Adrenal gland (tissue), 12 donors: ENCODE results near the gene CCDC24. TPM values are rescaled to one million over a fixed set of nuclear protein-coding genes. Genes with fewer than 3 reads are reported as not detected.

Source experiments
- DNase-seq, 7 donors: peaks; one replicate each; pipeline ENCODE4 v3.0.0-alpha.2; 2019 to 2020
- H3K27ac ChIP-seq, 5 donors: fragments of 200-600 bp; sonication (generic) in 4 of 5; 1 replicate in 3 of 5; 2 replicates in 2 of 5; pipeline versions ENCODE4 v1.5.1 to v1.8.0; 2016 to 2020; ENCODE audit warnings: mild to moderate bottlenecking in 1 of 5
- H3K27me3 ChIP-seq: fragments of 200-600 bp; 2 replicates; pipeline ENCODE4 v1.8.0; 2021
- H3K36me3 ChIP-seq, 2 donors: fragments of 200-600 bp; replicated peaks in 1 of 2; 1 replicate in 1 of 2; 2 replicates in 1 of 2; pipeline versions ENCODE4 v1.5.1 to v1.8.0; 2018 to 2022
- H3K4me1 ChIP-seq, 2 donors: fragments of 200-600 bp; replicated peaks in 1 of 2; 1 replicate in 1 of 2; 2 replicates in 1 of 2; pipeline versions ENCODE4 v1.5.1 to v1.8.0; 2018 to 2021
- H3K4me3 ChIP-seq, 4 donors: fragments of 200-600 bp; sonication (generic) in 3 of 4; one replicate each; pipeline ENCODE4 v1.5.1; 2016 to 2018
- H3K9me3 ChIP-seq, 3 donors: fragments of 200-600 bp; sonication (generic) in 1 of 3; replicated peaks in 1 of 3; 1 replicate in 2 of 3; 2 replicates in 1 of 3; pipeline versions ENCODE4 v1.5.1 to v1.8.0; 2016 to 2021
- CTCF ChIP-seq, 6 experiments: fragments of 450-650 bp in 4 of 6; fragments of 200-600 bp in 2 of 6; sonication (generic) in 1 of 6; IDR thresholded peaks; 1 replicate in 5 of 6; 2 replicates in 1 of 6; pipeline versions ENCODE4 v1.5.1 to v1.8.0; 2016 to 2021; ENCODE audit warnings: antibody characterized with exemption in 6 of 6, mild to moderate bottlenecking in 2 of 6, moderate library complexity in 1 of 6
- POLR2A ChIP-seq, 2 donors: fragments of 450-650 bp; IDR thresholded peaks; one replicate each; pipeline ENCODE4 v1.6.1; 2017; ENCODE audit warnings: antibody characterized with exemption in 2 of 2, mild to moderate bottlenecking in 2 of 2, moderate library complexity in 1 of 2
- WGBS, 4 donors: extraction: QIAGEN DNeasy Blood & Tissue Kit in 2 of 4; methylation state at CpG; one replicate each; pipeline versions ENCODE4 v1.1.5 to v1.1.7; 2013 to 2017; 5-methylcytosine and 5-hydroxymethylcytosine counted together
- intact Hi-C, 2 donors: fragments of 100-400 bp; cut with DNase I; formaldehyde crosslinking; loops; one replicate each; pipeline versions ENCODE4 v1.14.1 to v1.15.0; 2022 to 2023
- polyA plus RNA-seq, 3 donors: library from polyadenylated mRNA; stranded (reverse); fragments of 200-250 nt in 2 of 3; fragments of 350-450 nt in 1 of 3; fragmentation: Illumina TruSeq in 1 of 3; extraction: RNeasy Lipid Tissue Mini Kit (QIAGEN cat#74804) in 1 of 3; gene quantifications; one replicate each; pipeline ENCODE4 v1.2.3, GENCODE V29; 2013 to 2014
- total RNA-seq, 9 donors: library from RNA; depleted of rRNA in 4 of 9; stranded (reverse); fragments of >200 nt in 4 of 9; fragments of 120-200 nt in 1 of 9; fragmentation: NEBNext Ultra II Directional in 1 of 9; extraction: Animal tissue kit (Norgen Biotek cat#: 25700) in 1 of 9; gene quantifications; one replicate each; pipeline versions ENCODE4 v1.1.0 to v1.2.4, GENCODE V29; 2013 to 2023
- donor health status: healthy with polysubstance abuse.
- donor health status: Bipolar disorder and iron deficiency.
- donor health status: DM: yes; HTN: yes; CAD: no.
- donor health status: DM: no; HTN: no; CAD: no.
- donor health status: DM: no; HTN: no; CAD: no.
- donor health status: DM: yes; HTN: yes; CAD: no.

The CCDC24 gene
- total and polyA plus RNA-seq, 12 donors: 3.1 to 53.5 (median 11.7) TPM

GRCh38 chr1:44020464-44020863 is 29.1 kb downstream of the CCDC24 start:
- H3K9me3 ChIP-seq: no peaks in the 10 kb centered on the region
- DNase-seq: no peak
- no peak for TF ChIP-seq CTCF (IDR thresholded peaks at IDR 0.05)
- TF ChIP-seq POLR2A (IDR thresholded peaks at IDR 0.05): no peak
- WGBS, 4 donors: 78 to 100% (median 91%) methylated on average over 1 to 6 of the region's 6 CpGs
- no peaks in the 10 kb centered on the region for H3K4me1 ChIP-seq
- no peak overlapping the region for H3K4me3 ChIP-seq
- intact Hi-C loops: no loop called here
- H3K27me3 ChIP-seq: no peaks in the 10 kb centered on the region
- H3K27ac ChIP-seq: no peak overlapping the region
- no peaks in the 10 kb centered on the region for H3K36me3 ChIP-seq

- WGBS, 4 donors: 80 to 92% (median 86%) methylated on average over 1 to 8 of the region's 8 CpGs
These were observed 29.8 kb downstream of the CCDC24 start for GRCh38 chr1:44021156-44021555.

GRCh38 chr1:44021581-44022321 is 30.4 kb downstream of the CCDC24 start:
- WGBS, 4 donors: 79 to 93% (median 90%) methylated on average over 6 to 10 of the region's 10 CpGs
- Histone ChIP-seq H3K4me3 (no peak overlapping the region), H3K27me3 (no peaks in the 10 kb centered on the region), H3K9me3 (no peaks in the 10 kb centered on the region), H3K36me3 (no peaks in the 10 kb centered on the region), H3K4me1 (no peaks in the 10 kb centered on the region), H3K27ac (no peak overlapping the region)
- TF ChIP-seq POLR2A (IDR thresholded peaks at IDR 0.05) (no peak), CTCF (IDR thresholded peaks at IDR 0.05) (no peak)
- intact Hi-C loops: no loop called here
- DNase-seq: no peak

More at GRCh38 chr1:44021156-44021555, 29.8 kb downstream of the CCDC24 start:
- Histone ChIP-seq H3K27me3 (no peaks in the 10 kb centered on the region), H3K4me3 (no peak overlapping the region), H3K36me3 (no peaks in the 10 kb centered on the region), H3K9me3 (no peaks in the 10 kb centered on the region), H3K4me1 (no peaks in the 10 kb centered on the region), H3K27ac (no peak overlapping the region)
- DNase-seq: no peak
- intact Hi-C loops: no loop called here
- TF ChIP-seq POLR2A (IDR thresholded peaks at IDR 0.05) (no peak), CTCF (IDR thresholded peaks at IDR 0.05) (no peak)

GRCh38 chr1:44024031-44024902 is 32.9 kb downstream of the CCDC24 start:
- Histone ChIP-seq H3K4me3 (no peak overlapping the region), H3K4me1 (peaks cover under 1 to 6% of the 10 kb centered on the region in 2 donors), H3K27me3 (no peaks in the 10 kb centered on the region), H3K27ac (no peak overlapping the region), H3K9me3 (no peaks in the 10 kb centered on the region), H3K36me3 (no peaks in the 10 kb centered on the region)
- no peak for DNase-seq
- TF ChIP-seq POLR2A (IDR thresholded peaks at IDR 0.05) (no peak), CTCF (IDR thresholded peaks at IDR 0.05) (no peak)
- 90 to 93% (median 90%) methylated on average over 9 to 14 of the region's 14 CpGs for WGBS, 4 donors
- intact Hi-C loops: no loop called here
